Kidney glomerular epithelial cell (primary cell): ENCODE results near the gene BAIAP2.

Experiments used
- DNase-seq: peaks from one replicate; lab custom pipeline; 2025; lab: John Stamatoyannopoulos, UW

BAIAP2 gene, protein sequence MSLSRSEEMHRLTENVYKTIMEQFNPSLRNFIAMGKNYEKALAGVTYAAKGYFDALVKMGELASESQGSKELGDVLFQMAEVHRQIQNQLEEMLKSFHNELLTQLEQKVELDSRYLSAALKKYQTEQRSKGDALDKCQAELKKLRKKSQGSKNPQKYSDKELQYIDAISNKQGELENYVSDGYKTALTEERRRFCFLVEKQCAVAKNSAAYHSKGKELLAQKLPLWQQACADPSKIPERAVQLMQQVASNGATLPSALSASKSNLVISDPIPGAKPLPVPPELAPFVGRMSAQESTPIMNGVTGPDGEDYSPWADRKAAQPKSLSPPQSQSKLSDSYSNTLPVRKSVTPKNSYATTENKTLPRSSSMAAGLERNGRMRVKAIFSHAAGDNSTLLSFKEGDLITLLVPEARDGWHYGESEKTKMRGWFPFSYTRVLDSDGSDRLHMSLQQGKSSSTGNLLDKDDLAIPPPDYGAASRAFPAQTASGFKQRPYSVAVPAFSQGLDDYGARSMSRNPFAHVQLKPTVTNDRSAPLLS

DNA sequence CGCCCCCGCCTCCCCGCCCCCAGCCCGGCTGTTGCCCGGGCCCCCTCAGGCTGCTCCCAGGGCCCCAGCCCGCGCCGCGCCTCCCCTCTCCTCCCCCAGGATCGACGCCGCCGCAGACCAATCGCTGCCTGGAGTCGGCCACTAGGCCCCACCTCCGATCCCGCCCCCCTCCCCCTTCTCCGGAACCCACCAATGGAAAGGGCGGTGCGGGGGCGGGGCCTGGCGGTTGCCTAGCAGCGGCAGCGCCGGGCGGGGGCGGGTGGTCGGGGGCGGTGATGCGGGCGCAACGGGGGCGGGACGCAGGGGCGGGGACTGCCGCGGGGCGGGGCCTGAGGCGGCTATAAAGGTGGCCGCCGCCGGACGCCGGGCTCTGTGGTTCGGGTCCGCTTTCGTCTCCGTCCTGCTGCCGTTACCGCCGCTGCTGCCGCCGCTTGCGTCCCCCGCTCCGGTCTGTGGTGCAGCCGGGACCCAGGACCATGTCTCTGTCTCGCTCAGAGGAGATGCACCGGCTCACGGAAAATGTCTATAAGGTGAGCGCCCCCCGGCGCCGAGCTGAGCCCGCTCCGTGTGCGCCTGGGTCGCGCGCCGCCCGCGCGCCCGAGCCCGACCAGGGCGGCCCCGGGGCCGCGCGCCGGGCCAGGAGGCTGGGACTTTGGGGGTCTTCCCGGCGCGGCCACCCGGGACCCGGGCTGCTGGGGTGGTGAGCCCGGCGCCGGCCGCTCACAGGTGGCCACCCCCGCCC is at the start of gene BAIAP2:
BAIAP2 (plus strand) TSS at position 373 of the 742 bp plus-strand sequence; CDS start at position 477, 104 bp downstream.
- peak; percentile 89 for DNase-seq

DNA sequence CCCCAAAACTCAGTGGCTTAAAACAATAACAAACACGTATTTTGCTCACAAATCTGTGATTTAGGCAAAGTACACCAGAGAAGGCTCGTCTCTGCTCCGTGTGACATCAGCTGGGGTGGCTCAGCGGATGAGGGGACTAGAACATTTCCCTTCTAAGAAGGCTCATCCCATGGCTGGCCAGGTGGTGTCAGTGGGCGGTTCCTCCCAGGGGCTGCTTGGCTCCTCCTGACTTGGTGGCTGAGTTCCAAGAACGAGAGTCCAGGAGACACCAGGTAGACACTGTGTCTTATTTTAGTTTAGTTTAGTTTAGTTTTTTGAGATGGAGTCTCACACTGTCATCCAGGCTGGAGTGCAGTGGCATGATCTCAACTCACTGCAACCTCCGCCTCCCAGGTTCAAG is 48.9 kb upstream of the BAIAP2 start:
- no peak for DNase-seq

DNA sequence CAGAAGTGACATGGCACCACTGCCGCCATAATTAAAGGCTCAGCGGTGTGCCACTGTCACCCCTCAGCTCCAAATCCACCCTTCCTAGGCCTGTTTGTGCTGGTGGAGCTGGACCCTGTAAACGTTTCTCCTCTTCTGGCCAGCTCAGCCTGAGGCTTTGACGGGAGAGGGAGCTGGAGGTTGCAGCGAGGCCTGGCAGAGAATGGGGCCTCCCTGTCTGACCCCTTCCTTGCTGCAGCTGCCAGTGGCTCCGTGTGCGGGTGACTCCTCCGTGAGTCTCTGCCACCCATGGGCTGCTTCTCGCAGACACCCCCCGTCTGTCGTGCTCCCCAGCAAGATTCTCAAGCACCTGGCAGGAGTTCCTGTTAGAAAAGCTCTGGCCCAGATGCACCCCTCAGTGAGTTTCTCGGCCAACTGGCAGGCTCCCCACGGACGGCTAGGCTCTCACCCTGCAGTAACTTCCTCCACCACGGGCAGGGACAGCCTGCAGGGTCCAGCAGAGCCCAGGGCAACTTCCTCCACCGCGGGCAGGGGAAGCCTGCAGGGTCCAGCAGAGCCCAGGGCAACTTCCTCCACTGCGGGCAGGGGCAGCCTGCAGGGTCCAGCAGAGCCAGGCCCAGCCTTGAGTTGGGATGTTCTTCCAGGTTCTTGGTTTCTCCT is 48.0 kb upstream of the BAIAP2 start:
- DNase-seq: no peak

DNA sequence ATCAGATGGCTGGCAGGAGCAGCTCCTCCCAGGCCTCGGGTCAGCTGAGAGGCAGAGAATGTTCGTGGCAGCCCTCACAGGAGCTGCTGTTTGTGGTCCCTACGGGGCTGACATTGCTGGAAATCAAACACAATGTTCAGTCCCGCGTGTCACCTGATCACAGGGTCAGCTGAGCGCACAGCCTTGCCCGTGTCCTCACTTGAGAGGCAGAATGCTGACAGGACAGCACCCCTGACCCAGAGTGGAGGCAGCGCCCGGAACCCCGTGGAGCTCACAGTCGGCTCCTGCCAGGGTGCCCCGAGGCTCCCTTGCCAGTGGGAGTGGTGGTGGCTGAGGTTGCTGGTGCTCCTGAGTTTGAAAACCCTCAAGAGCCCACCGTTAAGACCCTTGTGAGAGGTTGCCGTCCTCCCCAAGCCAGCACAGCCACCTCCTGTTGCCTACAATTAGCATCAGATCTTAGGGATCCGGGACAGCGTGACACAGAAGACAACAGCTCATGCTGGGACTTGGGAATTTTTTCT is 47.0 kb upstream of the BAIAP2 start:
- no peak for DNase-seq

DNA sequence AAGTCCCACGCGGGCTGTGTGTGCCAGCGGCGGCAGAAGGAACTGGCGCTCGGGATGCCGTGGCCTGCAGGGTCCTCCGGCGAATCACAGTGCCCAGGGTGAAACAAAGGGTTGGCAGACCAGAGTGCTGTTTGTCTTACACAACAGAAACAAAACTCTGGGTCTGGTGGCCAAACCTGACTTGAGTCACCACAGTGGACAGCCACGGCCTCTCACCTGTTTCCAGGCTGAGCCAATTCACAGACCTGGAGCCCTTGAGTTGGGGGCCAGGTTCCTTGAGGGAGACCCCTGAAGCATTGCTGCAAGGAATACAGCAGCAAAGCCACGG is 45.4 kb upstream of the BAIAP2 start:
- no peak for DNase-seq

DNA sequence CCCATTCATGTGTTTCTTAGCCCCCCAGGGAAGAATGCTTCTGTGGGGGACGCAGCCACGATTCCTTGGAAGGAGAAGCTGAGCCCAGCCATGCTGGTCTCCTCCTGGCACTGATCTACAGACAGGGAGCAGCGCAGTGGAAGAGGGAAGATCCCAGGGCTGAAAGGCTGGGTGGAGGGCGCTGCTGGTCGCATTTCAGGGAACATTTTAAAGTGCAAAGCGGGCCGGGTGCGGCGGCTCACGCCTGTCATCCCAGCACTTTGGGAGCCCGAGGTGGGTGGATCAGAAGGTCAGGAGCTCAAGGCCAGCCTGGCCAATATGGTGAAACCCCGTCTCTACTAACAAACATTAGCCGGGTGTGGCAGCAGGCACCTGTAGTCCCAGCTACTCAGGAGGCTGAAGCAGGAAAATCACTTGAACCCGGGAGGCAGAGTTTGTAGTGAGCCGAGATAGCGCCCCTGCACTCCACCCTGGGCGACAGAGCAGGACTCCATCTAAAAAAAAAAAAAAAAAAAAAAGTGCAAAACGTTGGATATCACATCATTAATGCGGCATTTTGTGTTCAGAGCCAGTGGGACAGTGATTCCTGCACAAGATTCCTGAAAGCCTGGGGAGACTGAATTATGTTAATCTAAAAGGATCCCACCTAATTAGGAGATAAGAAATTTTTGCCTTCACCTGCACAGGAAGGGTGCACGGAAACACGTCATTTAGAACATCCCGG is 43.9 kb upstream of the BAIAP2 start:
- DNase-seq: no peak

DNA sequence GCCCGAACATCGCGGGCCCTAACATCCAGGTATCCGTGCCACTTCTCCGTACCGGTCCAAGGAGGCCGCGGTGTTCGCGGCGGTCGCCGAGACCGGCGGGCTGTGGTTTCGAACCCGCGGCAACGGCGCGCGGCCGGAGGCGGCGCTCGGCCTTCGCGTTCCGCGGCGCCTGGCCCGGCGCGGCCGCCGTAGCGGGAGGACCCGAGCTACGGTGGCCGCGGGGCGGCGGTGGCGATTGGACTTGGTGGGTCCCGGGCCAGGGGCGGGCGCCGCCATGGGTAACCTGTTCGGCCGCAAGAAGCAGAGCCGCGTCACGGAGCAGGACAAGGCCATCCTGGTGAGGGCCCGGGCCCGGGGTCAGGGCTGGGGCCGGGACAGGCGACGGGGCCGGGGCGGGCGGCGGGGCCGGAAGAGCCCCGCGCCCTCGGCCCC is 43.3 kb upstream of the BAIAP2 start, which contains the start of gene CHMP6:
CHMP6 (plus strand) TSS at position 197 of the 432 bp plus-strand sequence; CDS start at position 275, 78 bp downstream.
- DNase-seq: peak; percentile 50

DNA sequence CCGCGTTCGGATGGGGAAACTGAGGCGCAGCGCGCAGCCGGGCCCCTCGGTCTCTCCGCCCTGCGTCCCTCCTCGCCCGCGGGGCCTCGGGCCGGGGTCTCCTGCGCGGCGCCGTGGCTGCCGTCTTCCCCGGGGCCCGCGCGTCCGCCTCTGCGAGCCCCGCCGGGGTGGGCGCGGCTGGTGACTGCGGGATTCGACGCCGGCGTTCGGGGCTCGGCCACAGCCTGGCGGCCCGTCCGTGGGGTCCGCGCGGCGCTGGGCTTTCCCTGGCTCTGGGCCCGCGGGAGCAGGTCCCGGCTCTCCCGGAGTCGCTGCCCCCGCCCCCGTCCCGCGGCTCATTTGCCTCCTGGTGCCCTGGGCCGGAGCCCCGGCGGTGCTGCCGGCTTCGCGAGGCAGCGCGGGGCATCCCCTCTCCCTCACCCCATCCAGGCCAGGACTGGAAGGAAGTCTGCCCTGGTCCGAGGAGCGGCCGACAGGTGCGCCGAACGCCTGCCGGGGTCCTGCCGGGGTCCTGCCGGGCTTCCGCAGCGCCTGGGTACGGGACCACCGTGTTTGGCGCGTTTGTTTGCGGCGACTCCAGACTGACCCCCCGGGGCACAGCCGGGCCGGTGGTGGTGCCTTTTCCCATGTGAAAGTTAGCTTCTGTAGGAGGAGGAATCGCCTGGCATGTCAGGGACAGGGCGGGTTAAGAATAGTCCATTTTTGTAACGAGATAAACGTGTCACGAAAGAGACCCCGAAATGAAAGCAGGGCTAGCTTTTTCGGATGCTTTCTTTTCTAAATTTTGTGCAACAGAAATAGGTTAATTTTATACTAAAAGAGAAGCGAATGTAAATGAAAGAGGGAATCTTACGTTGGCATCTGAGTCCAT is 42.6 kb upstream of the BAIAP2 start:
- DNase-seq: no peak

DNA sequence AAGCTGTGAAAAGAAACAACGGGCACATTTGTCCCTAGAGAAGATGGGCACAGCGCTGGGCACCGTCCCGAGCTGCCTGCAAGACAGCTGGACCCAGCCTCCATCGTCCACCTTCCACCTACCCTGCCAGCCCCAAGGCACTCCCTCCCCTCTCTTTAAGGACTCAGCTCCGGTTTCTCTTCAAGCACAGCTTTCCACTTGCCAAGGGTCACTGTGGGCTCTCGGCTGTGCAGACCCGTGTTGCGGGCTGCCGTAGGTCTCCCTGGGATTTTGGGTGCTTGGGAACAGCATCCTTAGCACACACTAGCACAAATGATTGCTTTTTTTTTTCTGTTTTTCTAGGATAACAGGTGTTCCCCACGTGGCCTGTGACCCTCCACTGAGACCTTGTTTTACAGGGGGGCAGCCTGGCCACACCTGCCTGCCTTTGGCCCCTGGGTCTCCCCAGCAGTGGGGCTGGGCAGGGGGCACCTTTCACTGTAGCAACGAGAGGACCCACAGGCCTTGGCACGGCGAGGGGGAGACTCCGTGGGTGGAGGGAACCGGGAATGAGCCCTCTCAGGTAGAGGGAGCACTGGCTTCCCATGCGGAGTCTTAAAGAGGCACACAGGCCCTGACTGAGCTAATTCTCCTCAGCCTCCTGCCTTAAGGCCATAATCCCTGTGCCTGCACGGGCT is 41.9 kb upstream of the BAIAP2 start:
- no peak for DNase-seq

DNA sequence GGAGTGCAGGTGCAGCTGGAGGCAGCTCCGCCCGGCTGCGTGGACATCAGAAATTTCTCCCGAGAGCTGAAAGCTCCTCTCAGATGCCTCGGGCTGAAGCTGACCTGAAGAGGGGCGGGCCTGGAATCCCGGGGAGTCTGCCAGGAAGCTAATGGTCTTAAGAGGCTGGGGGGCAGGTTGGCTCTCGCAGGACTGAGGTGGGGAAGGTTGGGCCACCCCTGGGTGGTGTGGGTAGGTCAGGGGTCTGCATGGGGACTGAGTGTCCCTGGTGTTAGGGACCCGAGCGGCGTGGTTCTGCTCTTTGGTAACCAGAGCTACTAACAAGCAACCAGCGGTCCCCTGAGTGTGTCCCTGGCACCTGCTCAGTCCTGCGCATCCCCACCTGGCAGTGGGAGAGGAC is 39.8 kb upstream of the BAIAP2 start:
- no peak for DNase-seq

DNA sequence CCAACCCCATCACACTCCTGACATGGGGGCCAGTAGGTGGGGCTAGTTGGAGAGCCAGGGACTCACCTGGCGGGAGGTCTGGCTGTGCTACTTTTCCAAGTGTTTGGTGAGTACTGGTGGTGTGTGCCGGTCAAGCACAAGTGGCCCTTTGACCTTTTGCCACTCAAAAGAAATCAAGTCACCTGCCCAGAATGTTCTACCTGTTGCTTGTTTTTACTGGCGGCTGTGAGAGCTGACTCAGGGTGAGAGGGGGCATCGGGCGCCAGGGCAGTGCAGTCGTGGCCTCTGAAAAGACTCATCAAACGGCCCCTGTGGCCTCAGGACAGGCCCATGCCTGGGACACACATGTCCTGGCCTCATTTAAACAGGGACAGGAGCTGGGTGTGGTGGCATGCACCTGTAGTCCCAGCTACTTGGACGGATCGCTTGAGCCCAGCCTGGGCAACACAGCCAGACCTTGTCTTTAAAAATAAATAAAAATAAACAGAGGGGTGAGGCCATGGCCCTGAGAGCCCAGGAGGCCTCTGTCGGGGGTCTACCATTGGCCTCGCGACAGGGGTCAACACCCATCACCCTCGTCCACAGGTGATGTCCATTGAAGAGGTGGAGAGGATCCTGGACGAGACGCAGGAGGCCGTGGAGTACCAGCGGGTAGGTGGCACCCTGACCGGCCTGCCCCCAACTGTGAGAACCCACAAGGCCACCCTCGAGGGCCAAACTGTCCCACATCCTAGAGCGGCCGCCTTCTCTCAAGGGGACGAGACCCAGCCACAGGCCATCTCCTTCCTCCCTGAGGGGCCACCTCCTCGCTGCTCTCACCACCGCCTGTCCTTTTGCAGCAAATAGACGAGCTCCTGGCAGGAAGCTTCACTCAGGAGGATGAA is 38.3 kb upstream of the BAIAP2 start:
- no peak for DNase-seq

DNA sequence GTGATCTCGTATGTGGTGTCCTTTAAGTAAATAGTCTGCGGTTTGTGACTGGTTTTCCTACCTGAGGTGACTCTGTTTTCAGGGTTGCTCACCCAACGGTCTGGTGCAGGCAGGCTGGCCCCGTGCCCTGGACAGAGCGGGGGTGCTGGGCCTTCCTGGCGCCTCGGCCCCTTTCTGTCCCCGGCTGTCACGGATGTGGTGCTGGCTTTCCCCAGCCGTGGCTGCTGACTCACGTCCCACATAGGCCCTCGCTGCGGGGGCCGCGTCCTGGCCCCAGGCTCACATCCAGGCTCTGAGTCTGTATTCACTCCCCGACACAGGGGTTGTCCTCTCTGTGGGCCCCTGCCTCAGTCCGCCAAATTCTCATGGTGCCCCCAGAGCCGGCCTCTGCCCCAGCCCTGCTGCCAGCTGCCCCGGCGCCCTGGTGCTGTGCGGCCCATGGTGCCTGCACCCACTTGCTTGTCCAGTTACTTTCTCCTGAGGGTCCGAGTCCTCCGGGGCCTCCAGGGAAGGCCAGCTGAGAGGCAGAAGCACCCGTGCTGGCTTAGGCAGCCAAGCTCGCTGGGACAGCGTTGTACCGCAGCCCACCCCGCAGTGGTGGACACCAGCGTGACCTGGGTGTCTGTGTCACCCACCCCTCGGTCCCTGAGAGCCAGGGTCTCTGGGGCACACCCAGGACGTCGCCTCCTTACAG is 37.4 kb upstream of the BAIAP2 start:
- DNase-seq: no peak

DNA sequence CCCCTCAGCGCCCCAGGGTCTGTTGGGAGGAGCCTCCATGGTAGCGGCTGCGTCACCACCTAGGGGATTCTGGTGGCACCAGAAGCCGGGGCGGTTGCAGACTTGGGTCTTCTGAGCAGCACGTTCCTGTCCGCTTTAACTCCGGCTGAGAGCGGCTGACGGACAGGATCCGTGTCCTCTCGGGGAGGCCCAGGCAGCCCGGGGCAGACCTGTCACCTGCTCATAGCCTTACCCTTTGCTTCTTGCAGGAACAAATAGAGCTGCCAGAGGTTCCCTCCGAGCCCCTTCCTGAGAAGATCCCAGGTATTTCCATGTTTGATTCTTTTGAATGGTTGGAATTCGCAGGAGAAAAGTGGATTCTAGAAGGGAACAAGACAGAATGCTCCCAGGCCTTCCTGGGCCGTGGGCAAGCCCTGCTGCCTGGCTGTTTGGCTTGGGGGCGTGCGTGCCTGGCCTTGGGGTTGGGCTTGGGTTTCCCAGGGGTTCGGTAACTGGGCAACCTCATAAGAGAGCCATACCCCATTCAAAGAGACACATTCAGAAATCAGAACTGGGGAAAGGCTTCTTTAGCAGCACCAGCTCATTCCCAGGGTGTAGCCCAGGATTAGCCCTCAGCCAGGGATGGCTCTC is 36.7 kb upstream of the BAIAP2 start:
- DNase-seq: no peak

DNA sequence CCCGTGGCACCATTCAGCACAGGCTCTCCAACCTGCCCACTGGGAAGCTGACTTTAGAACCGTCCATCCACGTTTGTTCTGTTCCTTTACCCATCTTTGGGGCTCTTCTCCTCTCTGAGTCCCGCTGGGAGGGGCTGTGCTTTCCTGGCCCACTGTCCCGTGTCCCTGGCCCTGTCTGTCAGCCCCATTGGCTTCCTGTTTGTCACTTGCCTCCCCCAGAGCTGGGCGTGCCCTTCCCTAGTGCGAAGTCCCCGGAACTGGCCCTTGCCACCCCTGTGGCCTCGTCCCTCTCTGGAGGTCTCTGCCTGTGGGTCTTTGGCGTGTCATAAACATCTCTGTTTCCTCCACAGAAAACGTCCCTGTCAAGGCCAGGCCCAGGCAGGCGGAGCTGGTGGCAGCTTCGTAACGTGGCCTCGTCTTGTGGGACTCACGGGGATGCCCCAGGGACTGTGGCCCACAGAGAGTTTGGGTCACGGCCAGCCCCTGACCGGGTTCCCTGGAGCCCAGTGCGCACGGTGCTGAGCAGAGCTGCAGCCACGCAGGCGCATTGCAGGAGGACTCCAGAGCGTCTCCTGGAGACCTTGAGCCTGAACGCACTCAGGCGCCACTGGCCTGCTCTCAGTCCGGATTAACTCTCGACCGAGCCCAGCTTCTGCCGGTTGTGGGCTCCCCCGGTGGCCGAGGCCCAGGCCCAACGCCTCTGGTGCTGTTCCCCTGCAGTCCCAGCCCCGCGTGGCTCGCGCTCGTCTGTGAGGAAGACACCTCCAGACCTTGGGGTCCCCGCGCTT is 36.0 kb upstream of the BAIAP2 start:
- no peak for DNase-seq

DNA sequence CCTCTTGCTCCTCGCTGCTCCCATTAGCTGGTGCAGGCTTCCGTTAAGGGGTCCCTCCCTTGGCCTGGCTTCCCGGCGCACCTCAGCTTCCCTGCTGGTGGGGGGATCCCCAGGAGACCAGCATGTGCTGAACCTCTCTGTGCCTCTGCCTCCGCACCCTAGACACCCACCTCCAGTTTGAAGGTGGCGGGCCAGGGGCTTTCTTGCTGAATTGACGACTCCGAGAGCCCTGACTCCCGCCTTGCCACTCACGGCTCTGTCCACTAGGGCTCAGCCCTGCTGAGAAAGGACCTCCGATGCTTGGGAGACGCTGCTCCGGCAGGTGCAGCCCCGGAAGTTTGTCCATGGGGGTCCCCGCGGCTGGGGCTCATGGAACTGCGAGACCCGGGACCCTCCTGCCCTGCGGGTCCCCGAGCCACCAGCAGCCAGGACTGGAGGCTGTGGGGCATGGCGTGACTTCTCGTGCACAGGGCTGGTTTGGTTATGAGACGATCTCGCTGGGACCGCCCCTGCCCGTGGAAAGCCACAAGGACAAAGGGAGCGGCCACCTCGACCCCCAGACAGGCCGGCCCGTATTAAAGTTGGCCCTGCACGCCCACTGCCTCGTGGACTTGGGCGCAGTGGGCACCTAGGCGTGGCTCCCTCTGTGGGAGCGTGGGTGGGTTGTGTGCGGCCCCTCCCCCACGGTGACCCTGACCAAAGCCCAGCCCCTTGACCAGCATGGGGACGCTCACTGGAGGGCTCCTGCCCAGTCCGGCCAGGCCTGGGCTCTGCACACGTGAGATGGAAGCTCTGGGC is 35.2 kb upstream of the BAIAP2 start:
- no peak for DNase-seq

DNA sequence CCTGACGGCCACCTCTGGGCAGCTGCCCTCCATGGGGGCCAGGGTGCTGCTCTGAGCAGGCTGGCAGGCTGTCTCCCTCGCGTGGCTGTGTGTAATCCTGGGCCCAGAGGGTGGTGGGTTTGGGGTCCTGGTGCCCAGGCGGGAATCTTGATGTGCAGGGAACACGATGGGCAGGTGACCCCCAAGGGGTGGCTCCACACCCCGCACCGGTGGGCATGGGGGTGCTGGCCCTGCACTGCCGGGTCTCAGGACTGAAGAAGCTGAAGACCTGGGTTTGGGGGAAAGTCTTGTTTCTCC is 34.7 kb upstream of the BAIAP2 start:
- no peak for DNase-seq
